HCT116 (cell line): ENCODE results near the gene NUDT16L1.

Source experiments
- CEBPB ChIP-seq: IDR thresholded peaks from 2 replicates; pipeline ENCODE4 v1.6.1; 2012; ENCODE audit warnings: low read depth
- POLR2A ChIP-seq: IDR thresholded peaks from 2 replicates; pipeline ENCODE4 v1.7.0; 2011; ENCODE audit warnings: borderline replicate concordance; ENCODE audit not compliant: insufficient read depth, insufficient read length; ENCODE audit errors: extremely low read depth
- REST ChIP-seq: IDR thresholded peaks from 2 replicates; pipeline ENCODE4 v1.6.1; 2012; ENCODE audit warnings: low read depth
- SIN3A ChIP-seq: IDR thresholded peaks from 2 replicates; pipeline ENCODE4 v1.6.1; 2012; ENCODE audit warnings: low read depth
- ZNF274 ChIP-seq: fragments of 200-500 bp; sonication (Bioruptor generic); IDR thresholded peaks from 2 replicates; pipeline ENCODE4 v1.6.1; 2014; ENCODE audit warnings: mild to moderate bottlenecking, low read depth, low read length, inconsistent platforms
- TF ChIP-seq, protein P1 (sequence below), 3 experiments: fragments of 200-600 bp in 1 of 3; sonication (generic) in 1 of 3; IDR thresholded peaks in 2 of 3; conservative IDR thresholded peaks in 1 of 3; 2 replicates each; pipeline ENCODE4 v1.5.1; 2012 to 2017; ENCODE audit warnings: low read depth in 2 of 3, low read length in 2 of 3, antibody characterized with exemption in 1 of 3, borderline replicate concordance in 1 of 3, control low read depth in 1 of 3, mild to moderate bottlenecking in 1 of 3, mixed read lengths in 1 of 3, mixed run types in 1 of 3, moderate library complexity in 1 of 3; ENCODE audit not compliant: insufficient read depth in 1 of 3

GRCh38 chr16:4713663-4714501, 20.5 kb downstream of the NUDT16L1 start:
- TF ChIP-seq SIN3A = no peak
- TF ChIP-seq POLR2A = no peak
- TF ChIP-seq REST = no peak
- TF ChIP-seq, protein P1, sequence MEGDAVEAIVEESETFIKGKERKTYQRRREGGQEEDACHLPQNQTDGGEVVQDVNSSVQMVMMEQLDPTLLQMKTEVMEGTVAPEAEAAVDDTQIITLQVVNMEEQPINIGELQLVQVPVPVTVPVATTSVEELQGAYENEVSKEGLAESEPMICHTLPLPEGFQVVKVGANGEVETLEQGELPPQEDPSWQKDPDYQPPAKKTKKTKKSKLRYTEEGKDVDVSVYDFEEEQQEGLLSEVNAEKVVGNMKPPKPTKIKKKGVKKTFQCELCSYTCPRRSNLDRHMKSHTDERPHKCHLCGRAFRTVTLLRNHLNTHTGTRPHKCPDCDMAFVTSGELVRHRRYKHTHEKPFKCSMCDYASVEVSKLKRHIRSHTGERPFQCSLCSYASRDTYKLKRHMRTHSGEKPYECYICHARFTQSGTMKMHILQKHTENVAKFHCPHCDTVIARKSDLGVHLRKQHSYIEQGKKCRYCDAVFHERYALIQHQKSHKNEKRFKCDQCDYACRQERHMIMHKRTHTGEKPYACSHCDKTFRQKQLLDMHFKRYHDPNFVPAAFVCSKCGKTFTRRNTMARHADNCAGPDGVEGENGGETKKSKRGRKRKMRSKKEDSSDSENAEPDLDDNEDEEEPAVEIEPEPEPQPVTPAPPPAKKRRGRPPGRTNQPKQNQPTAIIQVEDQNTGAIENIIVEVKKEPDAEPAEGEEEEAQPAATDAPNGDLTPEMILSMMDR (IDR thresholded peaks at IDR 0.05 in 2 of 3, conservative IDR thresholded peaks at IDR 0.05 in 1 of 3; ENCODE audit: borderline replicate concordance in 1 of 3, insufficient read depth in 1 of 3, low read depth in 2 of 3, low read length in 2 of 3) = no peak
- no peak for TF ChIP-seq CEBPB
- no peak for TF ChIP-seq ZNF274
